ENCODE measurements around the gene TCL1B.
"Not testable (repeated sequence)": the region's sequence is repeated elsewhere in the genome, so short reads cannot be mapped to it uniquely, and the experiment has no call there.

The TCL1B gene

DNA sequence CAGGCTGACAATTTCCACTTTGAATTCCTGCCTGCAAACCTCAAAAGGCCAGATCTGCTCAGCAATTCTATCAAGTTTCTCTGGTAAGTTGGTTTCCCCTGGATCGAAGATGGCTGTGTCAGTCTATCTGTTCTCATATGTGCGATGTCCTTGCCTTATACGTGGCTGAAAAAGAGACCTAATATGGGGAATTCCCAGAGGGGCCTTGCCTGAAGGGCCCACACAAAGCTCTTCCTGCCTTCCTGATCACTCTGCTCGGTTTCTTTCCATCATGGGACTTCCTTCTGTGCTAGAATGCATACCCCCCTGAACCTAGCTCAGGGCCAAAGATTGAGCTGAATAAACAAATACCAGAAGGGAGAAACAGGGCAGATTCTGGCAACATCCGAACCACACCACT, 13.2 kb downstream of the TCL1B start:
- in situ Hi-C loops (cut with MboI; ENCODE audit: low sequenced_read_pairs): loop anchor here (25.0 kb wide), 1 partner anchor 262 kb away; no protein-coding TSS in a partner anchor

DNA sequence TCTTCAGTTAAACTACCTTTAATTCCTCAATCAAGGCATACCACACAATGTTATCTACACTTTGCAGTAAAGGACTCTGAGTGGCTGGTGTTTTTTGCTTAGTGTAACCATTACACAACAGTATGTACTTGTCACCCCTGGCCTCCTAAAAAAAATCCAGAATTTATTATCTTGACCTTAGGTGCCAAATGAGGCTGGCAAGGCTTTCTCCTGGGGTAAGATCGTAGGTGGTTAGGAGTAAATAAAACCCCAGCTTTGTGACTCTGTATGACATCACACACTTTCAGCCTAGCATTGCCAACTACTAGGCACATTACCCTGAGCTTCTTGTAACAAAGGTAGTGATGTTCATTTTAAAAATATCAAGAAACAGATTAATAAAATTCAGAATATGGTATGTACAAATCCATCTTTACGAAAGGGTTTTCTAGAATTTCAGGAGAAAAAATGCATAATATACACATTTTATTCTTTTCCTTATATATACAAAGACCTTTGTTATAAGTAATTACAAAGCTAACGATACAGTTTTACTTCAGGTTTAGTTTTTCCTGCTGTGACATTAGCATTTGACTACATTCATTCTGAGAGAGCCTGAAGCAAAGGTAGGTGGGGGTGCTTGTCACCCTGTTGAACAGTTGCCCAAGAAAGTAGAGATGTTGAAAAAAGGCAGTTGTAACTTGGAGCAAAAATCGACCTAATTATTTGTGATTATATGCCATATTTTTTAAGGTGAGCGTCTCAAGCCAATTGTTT, 14.2 kb downstream of the TCL1B start:
- in situ Hi-C loops (cut with MboI; ENCODE audit: low sequenced_read_pairs): no loop called here

DNA sequence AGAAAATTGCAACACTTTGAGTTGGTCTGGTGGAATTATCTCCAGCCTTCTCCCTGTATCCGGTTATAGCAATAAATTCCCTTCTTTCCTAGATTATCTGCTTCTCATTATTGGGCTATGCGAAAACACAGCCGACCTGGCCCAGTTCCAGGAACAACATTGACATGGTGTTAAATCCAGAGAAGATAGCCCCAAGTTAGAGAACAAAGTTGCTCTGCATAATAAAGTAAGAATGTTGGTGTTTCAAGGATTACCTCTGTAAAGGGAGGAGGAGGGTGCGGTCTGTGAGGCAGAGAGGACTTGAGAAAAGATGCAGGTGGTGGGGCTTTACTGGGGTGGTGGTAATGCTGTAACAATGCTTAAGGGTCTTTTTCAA, 15.6 kb downstream of the TCL1B start:
- in situ Hi-C loops (cut with MboI; ENCODE audit: low sequenced_read_pairs): no loop called here

DNA sequence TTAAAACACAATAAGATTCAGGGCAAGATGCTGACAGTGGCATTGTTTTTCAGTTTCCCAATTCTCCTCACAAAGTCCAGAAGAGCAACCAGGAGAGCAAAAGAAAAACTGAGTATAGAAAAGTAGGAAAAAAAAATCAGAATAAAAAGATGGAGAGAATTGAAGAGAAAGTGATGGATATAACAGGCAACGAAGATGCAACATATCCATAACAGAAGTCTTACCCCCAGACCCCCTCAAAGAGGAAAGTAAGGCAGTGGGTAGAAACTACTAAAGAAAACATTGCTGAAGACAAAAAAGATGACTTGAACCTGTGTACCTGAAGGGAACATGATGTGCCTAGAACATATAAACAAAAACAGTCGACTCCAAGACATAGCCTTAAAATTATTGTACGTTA, 17.1 kb downstream of the TCL1B start:
- in situ Hi-C loops (cut with MboI; ENCODE audit: low sequenced_read_pairs): no loop called here

DNA sequence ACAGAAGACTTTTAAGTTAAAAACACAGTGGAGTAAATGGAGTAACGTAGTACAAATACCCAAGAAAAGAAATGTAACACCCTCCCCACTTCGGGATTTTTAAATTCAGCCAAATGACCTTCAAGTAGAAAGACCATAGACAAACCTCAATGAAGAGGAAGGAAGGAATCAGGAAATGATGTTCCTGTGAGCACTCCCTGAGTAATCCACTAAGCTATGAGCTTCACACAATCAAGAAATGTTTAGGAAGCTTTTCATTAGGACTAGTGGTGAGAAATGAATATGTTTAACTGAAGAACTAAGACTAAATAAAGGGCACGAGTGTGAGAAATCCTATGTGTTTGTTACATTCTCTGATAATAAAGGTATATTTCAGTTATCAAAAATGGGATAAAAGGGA, 17.6 kb downstream of the TCL1B start:
- in situ Hi-C loops (cut with MboI; ENCODE audit: low sequenced_read_pairs): no loop called here

DNA sequence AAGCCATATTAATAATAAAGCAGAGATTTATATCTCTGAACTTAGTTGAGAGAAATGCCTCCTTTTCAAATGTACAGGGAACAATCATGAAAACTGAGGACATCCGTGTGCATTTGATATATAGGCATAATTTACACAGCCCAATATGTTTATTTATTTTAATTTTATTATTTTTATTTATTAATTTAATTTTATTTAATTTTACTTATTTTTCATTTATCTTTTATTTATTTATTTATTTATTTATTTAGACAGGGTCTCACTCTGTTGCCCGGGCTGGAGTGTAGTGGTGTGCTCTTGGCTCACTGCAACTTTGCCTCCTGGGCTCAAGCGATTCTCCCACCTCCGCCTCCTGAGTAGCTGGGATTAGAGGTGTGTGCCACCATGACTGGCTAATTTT, 19.3 kb downstream of the TCL1B start:
- in situ Hi-C loops (cut with MboI; ENCODE audit: low sequenced_read_pairs): no loop called here

DNA sequence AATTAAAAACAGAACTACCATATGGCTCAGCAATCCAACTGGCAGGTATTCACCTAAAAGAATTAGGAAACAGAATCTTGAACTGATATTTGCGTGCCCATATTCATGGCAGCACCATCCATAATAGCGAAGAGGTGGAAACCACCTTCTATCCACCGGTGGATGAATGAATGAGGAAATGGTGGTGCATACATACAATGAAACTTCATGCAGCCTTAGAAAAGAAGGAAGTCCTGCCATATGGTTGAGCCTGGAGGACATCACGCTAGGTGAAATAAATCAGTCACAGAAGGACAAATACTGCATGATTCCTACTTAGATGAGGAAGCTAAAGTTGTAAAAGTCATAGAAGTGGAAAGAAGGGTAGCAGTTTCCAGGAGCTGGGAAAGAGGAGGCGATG, 21.1 kb downstream of the TCL1B start:
- in situ Hi-C loops (cut with MboI; ENCODE audit: low sequenced_read_pairs): no loop called here

DNA sequence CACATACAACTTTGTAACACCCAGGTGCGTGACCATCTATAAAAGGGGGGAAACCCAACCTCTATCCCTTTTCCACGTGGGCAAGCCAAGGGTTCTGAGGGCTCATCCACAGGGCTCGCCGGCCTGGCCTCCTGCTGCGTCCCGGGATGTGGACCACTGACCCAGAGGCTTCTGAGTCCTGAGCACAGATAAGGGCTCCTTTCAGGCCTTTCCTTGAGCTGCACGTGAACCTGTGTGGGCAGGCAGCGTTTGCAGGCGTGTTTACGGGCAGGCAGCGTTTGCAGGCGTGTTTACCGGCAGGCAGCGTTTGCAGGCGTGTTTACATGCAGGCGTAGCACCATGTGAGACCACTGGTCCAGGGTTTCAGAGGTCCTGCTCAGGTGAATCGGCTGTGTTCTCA, 23.9 kb downstream of the TCL1B start:
- in situ Hi-C loops (cut with MboI; ENCODE audit: low sequenced_read_pairs): no loop called here

DNA sequence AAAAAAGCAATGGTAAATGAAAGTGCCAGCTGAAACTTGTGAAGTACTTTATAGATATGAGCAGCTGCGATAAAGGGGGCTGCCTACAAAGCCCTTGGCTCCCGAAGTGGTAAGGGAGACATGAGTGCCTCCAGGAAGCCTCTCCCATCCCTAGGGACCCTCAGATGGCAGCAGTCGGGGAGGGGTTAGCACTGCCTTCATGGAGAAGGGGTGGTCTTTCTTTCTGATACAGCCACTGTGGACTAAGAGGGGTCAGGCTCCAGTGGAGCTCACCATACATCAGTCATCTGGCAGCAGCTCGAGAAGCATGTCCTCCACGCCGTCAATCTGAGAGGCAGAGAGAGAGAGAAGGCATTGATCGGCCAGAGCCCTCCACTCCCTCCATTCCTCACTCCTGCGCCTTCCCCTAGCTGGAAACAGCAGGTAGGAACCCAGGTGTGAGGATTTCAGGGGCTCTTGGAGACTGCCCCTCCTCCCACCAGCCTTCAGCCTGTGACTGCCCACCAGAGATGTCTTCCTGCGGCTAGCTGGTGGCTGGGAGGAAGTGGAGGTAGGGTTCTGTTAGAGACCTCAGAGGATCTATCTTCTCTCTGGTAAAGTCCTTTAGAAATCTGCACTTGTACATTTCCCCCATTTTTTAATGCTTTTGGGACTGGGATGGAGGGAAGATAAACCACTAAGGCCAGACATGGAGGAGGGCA, 25.4 kb downstream of the TCL1B start:
- in situ Hi-C loops (cut with MboI; ENCODE audit: low sequenced_read_pairs): no loop called here

DNA sequence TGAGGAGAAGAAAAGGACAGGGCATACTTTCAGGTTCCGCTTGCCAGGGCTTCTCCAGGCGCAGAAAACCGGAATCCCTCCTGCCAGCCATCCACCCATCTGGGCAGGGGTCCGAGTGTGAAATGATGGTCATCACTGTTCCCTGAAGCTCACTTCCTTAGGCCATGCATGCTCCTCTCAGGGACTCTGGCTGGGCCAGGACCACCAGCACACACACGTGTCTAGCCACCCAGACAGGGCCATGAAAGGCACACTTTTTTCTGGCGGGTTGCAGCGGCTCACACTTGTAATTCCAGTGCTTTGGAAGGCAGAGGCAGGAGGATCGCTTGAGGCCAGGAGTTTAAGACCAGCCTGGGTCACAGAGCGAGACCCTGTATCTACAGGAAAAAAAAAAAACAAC, 26.2 kb downstream of the TCL1B start:
- in situ Hi-C loops (cut with MboI; ENCODE audit: low sequenced_read_pairs): no loop called here

DNA sequence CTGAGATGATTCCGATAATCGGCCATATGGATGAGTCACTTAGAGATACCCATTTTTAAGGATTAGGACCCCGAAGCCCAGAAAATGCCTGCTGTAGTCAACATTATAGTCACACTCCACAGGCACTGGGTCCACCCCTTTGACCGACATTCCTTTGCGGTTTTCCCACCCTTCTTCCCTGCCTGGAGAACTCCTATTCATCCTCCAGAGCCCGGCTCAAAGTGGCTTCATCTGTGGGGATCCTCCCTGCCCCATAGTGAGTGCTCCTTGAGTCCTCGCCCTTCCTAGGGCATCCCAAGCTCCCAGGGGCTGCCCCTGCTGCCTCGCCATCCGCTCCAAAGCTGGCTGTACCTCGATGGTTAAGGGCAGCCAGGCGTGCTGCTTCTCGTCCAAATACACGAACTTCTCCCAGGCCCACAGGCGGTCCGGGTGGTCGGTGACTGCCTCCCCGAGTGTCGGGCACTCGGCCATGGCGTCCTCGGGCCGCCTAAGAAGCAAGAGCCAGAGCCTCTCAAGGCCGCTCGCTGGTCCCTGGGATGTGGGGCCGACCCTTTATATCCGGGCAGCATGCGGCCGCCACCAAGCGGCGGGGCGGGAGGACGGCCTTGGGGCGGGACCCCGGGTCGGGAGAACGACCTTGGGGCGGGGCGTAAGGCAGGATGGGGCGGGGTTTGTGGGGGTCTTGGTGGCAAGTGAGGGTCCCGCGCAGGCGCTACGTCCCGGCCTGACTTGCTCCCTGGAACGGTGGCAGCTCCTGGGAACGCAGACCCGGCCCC, 27.6 kb downstream of the TCL1B start, which contains the start of gene TCL1A:
TCL1A (minus strand) TSS at position 530 of the 776 bp plus-strand sequence; CDS start at position 471, 59 bp downstream.
- in situ Hi-C loops (cut with MboI; ENCODE audit: low sequenced_read_pairs): no loop called here

DNA sequence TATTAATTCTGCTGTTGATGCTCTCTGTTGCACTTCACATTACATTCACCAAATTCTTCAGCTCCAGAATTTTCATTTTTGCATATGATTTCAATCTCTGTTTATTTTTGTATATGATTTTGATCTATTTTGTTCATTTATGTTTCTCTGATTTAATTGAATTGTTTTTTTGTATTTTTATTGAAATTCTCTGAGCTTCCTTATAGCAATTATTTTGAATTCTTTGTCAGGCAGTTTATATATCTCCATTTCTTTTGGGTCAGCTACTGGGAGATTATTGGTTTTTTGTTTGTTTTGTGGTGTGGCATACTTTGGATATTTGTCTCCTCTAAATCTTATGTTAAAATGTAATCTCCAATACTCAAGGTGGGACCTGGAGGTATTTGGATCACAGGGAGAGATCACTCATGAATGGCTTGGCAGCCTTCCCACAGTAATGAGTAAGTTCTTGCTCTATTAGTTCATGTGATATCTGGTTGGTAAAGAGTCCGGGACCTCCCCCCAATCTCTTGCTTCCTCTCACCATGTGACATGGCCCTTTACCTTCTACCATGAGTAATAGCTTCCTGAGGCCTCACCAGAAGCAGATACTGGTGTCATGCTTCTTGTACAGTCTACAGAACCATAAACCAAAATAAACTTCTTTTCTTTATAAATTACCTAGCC, 36.4 kb downstream of the TCL1B start:
- in situ Hi-C loops (cut with MboI; ENCODE audit: low sequenced_read_pairs): no loop called here

DNA sequence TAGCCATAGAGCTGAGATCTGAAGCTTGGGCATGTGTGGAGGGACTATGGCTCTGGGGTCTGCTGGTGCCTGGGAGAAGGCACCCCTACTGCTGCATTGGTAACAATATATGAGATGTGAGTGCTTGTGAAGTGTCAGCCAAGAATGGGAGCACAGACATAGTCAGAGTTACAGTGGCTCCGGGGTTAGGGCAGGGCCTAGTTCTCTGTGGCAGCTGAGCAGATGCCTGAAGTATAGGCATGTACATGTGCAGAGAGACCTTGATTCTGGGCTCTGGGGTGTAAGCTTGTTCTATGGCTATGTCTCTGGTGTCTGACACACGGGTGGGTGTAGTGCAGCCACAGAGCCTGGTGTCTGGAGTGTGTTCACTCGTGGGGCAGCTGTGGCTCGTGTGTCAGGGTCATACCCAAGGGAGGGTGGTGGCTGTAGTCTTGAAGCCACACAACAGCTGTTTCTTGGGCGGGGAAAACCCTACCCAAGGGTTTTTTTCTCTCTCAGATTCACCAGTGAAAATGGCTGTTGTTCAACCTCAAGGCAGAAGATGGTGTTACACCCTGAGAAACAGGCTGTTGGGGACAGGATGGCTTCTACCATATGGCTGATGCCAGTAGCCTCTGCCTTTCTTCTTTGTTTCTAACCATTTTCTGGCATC, 39.6 kb downstream of the TCL1B start:
- in situ Hi-C loops (cut with MboI; ENCODE audit: low sequenced_read_pairs): no loop called here

DNA sequence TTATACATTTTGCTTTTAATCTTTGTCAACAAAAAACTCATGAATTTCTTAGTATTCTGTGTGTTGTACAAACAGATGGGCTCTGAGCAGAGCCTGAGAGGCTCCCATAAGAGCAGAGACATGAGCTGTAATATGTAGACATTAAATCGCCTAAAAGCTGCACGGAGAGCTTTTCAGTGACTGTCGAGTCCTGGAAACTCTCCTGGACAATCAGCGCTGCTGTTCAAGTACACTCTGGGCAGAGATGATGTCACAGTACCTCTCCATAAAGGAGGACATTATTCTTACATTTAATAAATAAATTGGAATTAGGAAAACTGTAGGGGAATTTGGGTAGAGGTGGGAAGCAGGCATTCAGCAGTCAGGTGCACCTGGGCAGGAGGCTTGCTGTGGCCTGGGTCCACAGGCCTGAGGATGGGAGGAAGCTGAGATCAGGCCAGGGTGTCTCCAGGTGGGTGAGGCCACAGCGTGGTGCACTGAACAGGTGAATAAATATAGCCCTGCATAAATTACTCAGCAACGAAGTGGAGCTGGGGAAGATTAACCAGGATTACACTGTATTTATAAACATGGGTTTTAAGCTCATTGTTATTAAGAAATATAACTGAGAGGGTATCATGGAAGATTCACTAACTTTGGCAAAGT, 41.0 kb downstream of the TCL1B start:
- in situ Hi-C loops (cut with MboI; ENCODE audit: low sequenced_read_pairs): no loop called here

DNA sequence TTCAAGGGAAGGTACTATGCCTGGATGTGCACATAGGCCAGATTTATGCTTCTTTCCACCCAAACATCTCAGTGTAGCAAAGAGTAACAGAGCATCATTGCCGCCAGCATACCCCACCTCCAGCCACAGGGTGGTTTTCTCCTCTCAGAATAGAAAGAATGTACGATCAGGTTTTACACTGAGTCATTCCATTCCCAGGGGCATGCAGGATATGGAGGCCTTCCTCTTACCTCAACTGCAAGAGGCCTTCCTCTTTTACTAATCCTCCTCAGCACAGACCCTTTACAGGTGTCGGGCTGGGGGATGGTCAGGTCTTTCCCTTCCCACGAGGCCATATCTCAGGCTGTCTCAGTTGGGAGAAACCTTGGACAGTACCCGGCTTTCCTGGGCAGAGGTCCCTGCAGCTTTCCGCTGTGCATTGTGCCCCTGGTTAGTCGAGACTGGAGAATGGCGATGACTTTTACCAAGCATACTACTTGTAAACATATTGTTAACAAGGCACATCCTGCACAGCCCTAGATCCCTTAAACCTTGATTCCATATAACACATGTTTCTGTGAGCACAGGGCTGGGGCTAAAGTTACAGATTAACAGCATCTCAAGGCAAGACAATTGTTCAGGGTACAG, 43.3 kb downstream of the TCL1B start:
- in situ Hi-C loops (cut with MboI; ENCODE audit: low sequenced_read_pairs): not testable (repeated sequence)

DNA sequence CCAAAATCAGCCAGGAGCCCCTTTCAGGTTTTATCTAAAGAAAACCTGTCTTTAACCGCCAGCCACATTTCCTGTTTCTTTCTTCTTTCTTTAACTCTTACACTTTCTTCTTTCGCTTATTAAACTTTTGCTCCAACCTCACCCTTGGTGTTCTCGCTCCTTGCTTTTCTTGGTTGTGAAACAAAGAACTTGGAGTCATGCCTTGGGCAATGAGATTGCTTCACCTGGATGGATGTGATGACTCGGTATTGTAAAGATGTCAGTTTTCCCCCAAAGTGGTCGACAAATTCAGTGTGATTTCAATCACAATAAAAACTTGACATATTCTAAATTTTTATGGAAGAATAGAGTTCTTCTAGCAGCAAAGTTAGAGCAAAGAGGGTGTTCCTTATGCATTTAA, 43.9 kb downstream of the TCL1B start:
- in situ Hi-C loops (cut with MboI; ENCODE audit: low sequenced_read_pairs): no loop called here

DNA sequence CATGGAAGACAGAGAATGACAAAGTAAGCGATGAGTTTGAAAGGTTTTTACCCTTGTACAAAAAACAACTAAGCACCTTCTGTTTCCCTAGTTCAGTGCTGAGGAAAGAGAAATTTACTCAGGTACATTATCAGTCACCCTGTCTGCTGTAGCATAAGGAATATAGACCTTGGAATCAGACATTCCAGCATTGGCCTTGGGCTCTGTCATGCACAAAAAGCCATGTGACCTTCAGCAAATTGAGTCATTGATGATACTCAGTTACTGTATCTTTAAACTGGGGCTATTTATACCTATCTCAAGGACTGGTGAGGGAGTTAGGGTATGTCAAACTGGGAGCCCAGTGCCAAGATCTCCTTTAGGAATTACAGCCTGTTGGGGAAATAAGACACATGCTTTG, 47.0 kb downstream of the TCL1B start:
- in situ Hi-C loops (cut with MboI; ENCODE audit: low sequenced_read_pairs): no loop called here

DNA sequence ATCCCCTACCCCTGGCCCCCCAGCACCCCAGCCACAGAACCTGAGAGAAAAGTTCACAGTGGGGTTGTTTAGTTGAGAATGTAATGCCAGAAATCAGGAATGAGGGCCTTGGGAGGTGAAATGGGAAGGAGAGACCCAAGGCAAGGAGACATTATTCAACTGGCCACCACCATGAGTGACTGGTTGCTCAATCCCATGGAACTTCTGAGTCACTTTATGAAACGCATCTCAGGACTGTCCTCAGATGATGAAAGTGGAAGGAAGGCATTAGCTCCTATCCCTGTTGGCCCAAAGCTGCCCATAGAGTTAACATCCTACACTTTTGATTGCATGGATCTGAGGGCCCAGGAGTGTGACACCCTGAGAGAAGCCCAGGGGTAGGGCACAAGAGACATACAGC, 53.1 kb downstream of the TCL1B start:
- in situ Hi-C loops (cut with MboI; ENCODE audit: low sequenced_read_pairs): no loop called here

DNA sequence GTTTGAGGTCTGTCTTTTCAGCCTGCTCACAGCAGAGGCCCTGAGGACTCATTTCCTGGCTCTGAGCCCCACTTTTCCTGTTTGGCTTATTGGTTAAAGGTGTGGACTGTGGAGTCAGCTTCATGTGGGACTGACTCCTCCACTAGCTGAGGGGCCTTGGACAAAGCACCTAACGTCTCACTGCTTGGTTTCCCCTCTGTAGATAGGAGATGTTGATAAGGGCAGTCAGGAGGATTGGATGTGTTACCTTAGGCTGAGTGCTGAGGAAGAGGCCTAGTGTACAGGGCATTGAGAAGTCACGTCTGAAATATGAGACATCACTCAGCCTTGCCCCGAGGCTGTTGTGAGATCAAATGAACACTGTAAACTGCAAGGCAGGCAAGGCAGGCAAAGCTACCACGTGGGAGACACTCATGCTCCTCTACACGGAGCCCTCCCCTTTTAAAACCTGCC, 54.8 kb downstream of the TCL1B start:
- in situ Hi-C loops (cut with MboI; ENCODE audit: low sequenced_read_pairs): no loop called here

DNA sequence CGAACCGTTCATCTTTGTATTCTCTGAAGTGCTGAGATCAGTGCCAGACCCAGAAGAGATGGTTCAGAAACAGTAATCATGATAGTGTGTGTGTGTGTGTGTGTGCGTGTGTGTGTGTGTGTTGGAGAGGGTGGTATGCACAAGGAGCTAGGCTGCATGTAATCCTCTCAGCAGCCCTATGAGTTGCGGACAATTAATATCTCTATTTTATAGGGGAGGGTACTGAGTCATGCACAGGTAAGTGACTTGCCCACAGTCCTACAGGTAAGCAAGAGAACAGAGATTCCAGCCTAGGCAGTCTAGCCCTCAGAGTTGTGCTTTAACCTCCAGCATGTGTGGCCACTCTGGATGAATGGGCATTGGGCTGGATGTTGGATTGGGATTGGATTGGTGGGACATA, 55.6 kb downstream of the TCL1B start:
- in situ Hi-C loops (cut with MboI; ENCODE audit: low sequenced_read_pairs): no loop called here
